A549 (cell line): Measurements from ENCODE around the gene CD53. TPM values are rescaled to one million over a fixed set of nuclear protein-coding genes. Genes with fewer than 3 reads are reported as not detected.

ENCODE experiments used
- ATAC-seq, 2 experiments: fragments of 200-7000 bp in 1 of 2; fragments of >200 bp in 1 of 2; cut with Nextera tagmentation in 1 of 2; cut with Tn5 transposase in 1 of 2; 3 replicates each; pipeline versions ENCODE4 v1.8.0 to v1.9.1; 2018 to 2020; ENCODE audit warnings: mild to moderate bottlenecking in 1 of 2, moderate library complexity in 1 of 2
- CTCF ChIA-PET: fragments of 300-600 bp; sonication (Branson Sonifier 250); formaldehyde crosslinking; extraction: SDS; loops from one replicate; lab custom pipeline; 2021; ENCODE audit warnings: antibody characterized with exemption, inconsistent platforms; lab: Yijun Ruan, JAX
- POLR2A ChIA-PET: fragments of 350-600 bp; formaldehyde crosslinking; extraction: SDS; loops from one replicate; lab custom pipeline; 2021; ENCODE audit warnings: antibody characterized with exemption, inconsistent platforms; lab: Yijun Ruan, JAX
- DNase-seq, 2 experiments: peaks; one replicate each; pipeline versions ENCODE4 v3.0.0 to v3.0.0-alpha.2; 2011 to 2016; ENCODE audit warnings: low read depth in 1 of 2, low spot score in 1 of 2
- FAIRE-seq: peaks from 2 replicates; lab custom pipeline; 2011; peaks lifted over from hg19 to GRCh38; lab: Jason Lieb, UNC
- H3K27ac ChIP-seq, 2 experiments: fragments of >200 bp; sonication (Bioruptor Twin); formaldehyde crosslinking; 3 replicates each; pipeline ENCODE4 v1.5.1; 2016 to 2017
- H3K4me1 ChIP-seq: fragments of >200 bp; sonication (Bioruptor Twin); formaldehyde crosslinking; 3 replicates; pipeline ENCODE4 v1.6.1; 2016
- H3K4me2 ChIP-seq: fragments of >200 bp; sonication (Bioruptor Twin); formaldehyde crosslinking; 3 replicates; pipeline ENCODE4 v1.6.1; 2016
- H3K4me3 ChIP-seq: fragments of >200 bp; sonication (Bioruptor Twin); formaldehyde crosslinking; 3 replicates; pipeline ENCODE4 v1.5.1; 2016
- H3K9me3 ChIP-seq: fragments of >200 bp; sonication (Bioruptor Twin); formaldehyde crosslinking; 3 replicates; pipeline ENCODE4 v1.6.1; 2016
- CHD2 ChIP-seq: fragments of 150-350 bp; IDR thresholded peaks from 2 replicates; pipeline ENCODE4 v1.6.1; 2014; ENCODE audit warnings: low read length; ENCODE audit not compliant: partially characterized antibody
- ELK1 ChIP-seq: fragments of 150-350 bp; IDR thresholded peaks from 2 replicates; pipeline ENCODE4 v1.6.1; 2014; ENCODE audit warnings: low read depth, mild to moderate bottlenecking, low read length
- ESRRA ChIP-seq: fragments of 150-350 bp; IDR thresholded peaks from 2 replicates; pipeline ENCODE4 v1.6.1; 2014; ENCODE audit warnings: mild to moderate bottlenecking, low read length, borderline replicate concordance
- FOSB ChIP-seq: fragments of 250-450 bp; sonication (Bioruptor Pico); IDR thresholded peaks from 2 replicates; pipeline ENCODE4 v1.5.0; 2020; ENCODE audit warnings: mild to moderate bottlenecking, moderate library complexity
- FOSL2 ChIP-seq, 2 experiments: fragments of 450-650 bp in 1 of 2; fragments of >200 bp in 1 of 2; sonication (Bioruptor Twin) in 1 of 2; formaldehyde crosslinking; IDR thresholded peaks; 2 replicates each; pipeline versions ENCODE4 v1.5.0 to v1.6.1; 2016 to 2020; ENCODE audit warnings: mild to moderate bottlenecking in 1 of 2, moderate library complexity in 1 of 2
- HDAC2 ChIP-seq: fragments of 200-600 bp; sonication (generic); IDR thresholded peaks from 2 replicates; pipeline ENCODE4 v1.6.1; 2016
- HMGXB4 ChIP-seq: fragments of 250-450 bp; sonication (Bioruptor Pico); IDR thresholded peaks from 2 replicates; pipeline ENCODE4 v1.5.0; 2021; ENCODE audit warnings: mild to moderate bottlenecking, moderate library complexity, borderline replicate concordance
- HOXB13 ChIP-seq: fragments of 250-450 bp; sonication (Bioruptor Pico); IDR thresholded peaks from 2 replicates; pipeline ENCODE4 v1.5.0; 2020; ENCODE audit warnings: low read depth, mild to moderate bottlenecking, moderate library complexity
- KDM1A ChIP-seq: fragments of 200-600 bp; sonication (generic); IDR thresholded peaks from 2 replicates; pipeline ENCODE4 v1.6.1; 2016; ENCODE audit warnings: low read depth, mild to moderate bottlenecking
- MAFK ChIP-seq: fragments of 450-650 bp; IDR thresholded peaks from 2 replicates; pipeline ENCODE4 v1.6.1; 2014; ENCODE audit not compliant: partially characterized antibody
- MAX ChIP-seq: IDR thresholded peaks from 2 replicates; pipeline ENCODE4 v1.6.1; 2012
- MAZ ChIP-seq: fragments of 150-350 bp; IDR thresholded peaks from 2 replicates; pipeline ENCODE4 v1.6.1; 2014; ENCODE audit warnings: antibody characterized with exemption, low read depth, low read length, borderline replicate concordance
- NFE2L2 ChIP-seq: fragments of 150-350 bp; conservative IDR thresholded peaks from 2 replicates; pipeline ENCODE4 v1.6.1; 2014; ENCODE audit warnings: low read length
- RAD21 ChIP-seq, 2 experiments: fragments of >200 bp in 1 of 2; sonication (Bioruptor Twin) in 1 of 2; formaldehyde crosslinking in 1 of 2; IDR thresholded peaks in 1 of 2; conservative IDR thresholded peaks in 1 of 2; 2 replicates in 1 of 2; 3 replicates in 1 of 2; pipeline ENCODE4 v1.6.1; 2012 to 2018; ENCODE audit warnings: inconsistent platforms in 1 of 2
- RARB ChIP-seq: fragments of 250-450 bp; sonication (Bioruptor Pico); IDR thresholded peaks from 2 replicates; pipeline ENCODE4 v1.8.0; 2021; ENCODE audit warnings: mild to moderate bottlenecking, moderate library complexity
- SREBF2 ChIP-seq: fragments of 450-650 bp; IDR thresholded peaks from 2 replicates; pipeline ENCODE4 v1.6.1; 2014; ENCODE audit warnings: mild to moderate bottlenecking, moderate library complexity
- TFCP2L1 ChIP-seq: fragments of 250-450 bp; sonication (Bioruptor Pico); IDR thresholded peaks from 2 replicates; pipeline ENCODE4 v1.5.0; 2021; ENCODE audit warnings: mild to moderate bottlenecking
- TP53 ChIP-seq: fragments of 250-450 bp; sonication (Bioruptor Pico); IDR thresholded peaks from 2 replicates; pipeline ENCODE4 v1.5.0; 2021; ENCODE audit warnings: mild to moderate bottlenecking, moderate library complexity
- ZC3H11A ChIP-seq: fragments of 450-650 bp; IDR thresholded peaks from 2 replicates; pipeline ENCODE4 v1.6.1; 2014; ENCODE audit warnings: antibody characterized with exemption, mild to moderate bottlenecking
- ZFP36 ChIP-seq: fragments of 450-650 bp; IDR thresholded peaks from 2 replicates; pipeline ENCODE4 v1.6.1; 2014; ENCODE audit warnings: borderline replicate concordance; ENCODE audit not compliant: partially characterized antibody
- ZNF302 ChIP-seq: fragments of 250-450 bp; sonication (Bioruptor Pico); IDR thresholded peaks from 2 replicates; pipeline ENCODE4 v1.9.0; 2021; ENCODE audit warnings: inconsistent platforms, mild to moderate bottlenecking, moderate library complexity
- ZSCAN20 ChIP-seq: fragments of 250-450 bp; sonication (Bioruptor Pico); IDR thresholded peaks from 2 replicates; pipeline ENCODE4 v1.8.0; 2022; ENCODE audit warnings: mild to moderate bottlenecking, moderate library complexity
- WGBS: methylation state at CpG from one replicate; pipeline ENCODE4 v1.1.6; 2017; ENCODE audit errors: missing lambda C conversion rate; 5-methylcytosine and 5-hydroxymethylcytosine counted together
- polyA plus RNA-seq, 4 experiments: library from polyadenylated mRNA; depleted of rRNA in 3 of 4; stranded (reverse); fragments of >200 nt; fragmentation: RNase III in 1 of 4; extraction: RNeasy Plus Mini Kit Qiagen cat#74134 plus additional on column Dnase treatment in 1 of 4; gene quantifications; 2 replicates in 3 of 4; 3 replicates in 1 of 4; pipeline ENCODE4 v1.2.3, GENCODE V29; 2011 to 2017
- TF ChIP-seq, protein P1 (sequence below): fragments of 250-450 bp; sonication (Bioruptor Pico); IDR thresholded peaks from 2 replicates; pipeline ENCODE4 v1.5.0; 2020; ENCODE audit warnings: low read depth, mild to moderate bottlenecking, moderate library complexity
- TF ChIP-seq, protein P2 (sequence below): fragments of >200 bp; sonication (Bioruptor Twin); formaldehyde crosslinking; IDR thresholded peaks from 3 replicates; pipeline ENCODE4 v1.5.1; 2016

CD53 gene
- polyA plus RNA-seq, 2 of the 4 experiments (the other 2 are of a cell fraction): not detected

DNA sequence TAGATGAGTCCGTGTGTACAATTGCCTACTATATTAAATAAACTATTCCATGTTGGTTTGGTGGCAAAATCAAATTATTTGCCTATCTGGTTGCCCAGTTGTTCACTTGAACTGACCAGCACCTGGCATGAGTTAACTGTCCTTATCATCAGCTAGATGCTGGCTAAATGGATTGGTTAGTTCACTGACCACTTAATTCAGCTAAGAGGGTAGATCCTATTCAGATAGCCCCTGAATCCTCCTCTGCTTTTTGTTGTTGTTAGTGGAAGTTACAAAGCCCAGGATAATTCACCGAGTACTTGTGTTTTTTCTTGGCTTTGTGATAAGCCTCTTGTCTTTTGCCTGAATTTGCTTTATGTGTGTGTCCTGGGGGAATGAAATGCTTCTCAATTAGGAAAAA is 22.8 kb upstream of the CD53 start:
- H3K9me3 ChIP-seq: no peaks in the 10 kb centered on the region
- H3K27ac ChIP-seq: no peak overlapping the region
- no peak overlapping the region for H3K4me2 ChIP-seq
- no peak for FAIRE-seq
- ChIA-PET CTCF (no interaction called here), POLR2A (no interaction called here)
- H3K4me3 ChIP-seq: no peak overlapping the region
- no peak for DNase-seq
- H3K4me1 ChIP-seq: no peaks in the 10 kb centered on the region
- no peak for ATAC-seq
- TF ChIP-seq TFCP2L1: no peak
- TF ChIP-seq ZSCAN20 (CRISPR knock-in tag): no peak
- no peak for TF ChIP-seq ZNF302
- no peak for TF ChIP-seq RAD21 (conservative IDR thresholded peaks at IDR 0.05 in 1 of 2, IDR thresholded peaks at IDR 0.05 in 1 of 2)
- TF ChIP-seq ZC3H11A: no peak
- no peak for TF ChIP-seq ZFP36
- TF ChIP-seq ESRRA: no peak
- TF ChIP-seq, protein P1, sequence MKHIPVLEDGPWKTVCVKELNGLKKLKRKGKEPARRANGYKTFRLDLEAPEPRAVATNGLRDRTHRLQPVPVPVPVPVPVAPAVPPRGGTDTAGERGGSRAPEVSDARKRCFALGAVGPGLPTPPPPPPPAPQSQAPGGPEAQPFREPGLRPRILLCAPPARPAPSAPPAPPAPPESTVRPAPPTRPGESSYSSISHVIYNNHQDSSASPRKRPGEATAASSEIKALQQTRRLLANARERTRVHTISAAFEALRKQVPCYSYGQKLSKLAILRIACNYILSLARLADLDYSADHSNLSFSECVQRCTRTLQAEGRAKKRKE (CRISPR knock-in tag): no peak
- no peak for TF ChIP-seq FOSL2 (IDR thresholded peaks at IDR 0.05)
- no peak for TF ChIP-seq FOSL2 (CRISPR knock-in tag; IDR thresholded peaks at IDR 0.05)
- no peak for TF ChIP-seq MAZ
- TF ChIP-seq FOSB: no peak
- no peak for TF ChIP-seq RARB (CRISPR knock-in tag)
- no peak for TF ChIP-seq MAX
- TF ChIP-seq HOXB13 (CRISPR knock-in tag): no peak
- 20% methylated on average over 2 of the region's 2 CpGs for WGBS

DNA sequence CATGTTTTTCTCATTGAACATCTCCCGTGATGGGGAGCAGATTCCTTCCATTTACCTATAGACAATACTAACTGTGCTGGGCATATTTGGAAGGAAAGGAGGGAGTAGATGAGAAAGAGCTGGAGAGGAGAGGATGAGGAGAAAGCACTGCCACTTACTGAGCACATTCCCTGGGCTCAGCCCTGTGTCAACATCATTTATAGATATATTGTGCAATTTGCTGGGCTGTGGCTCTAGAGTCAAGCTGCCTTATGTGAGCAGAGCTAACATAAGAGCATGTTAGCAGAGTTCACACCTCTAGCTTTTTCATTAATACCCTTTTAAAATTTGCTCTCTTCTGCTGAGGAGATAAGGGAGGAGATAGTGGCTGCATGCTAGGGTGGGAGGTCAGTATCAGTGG is 22.3 kb upstream of the CD53 start:
- TF ChIP-seq MAFK (no peak), HMGXB4 (CRISPR knock-in tag) (no peak), CHD2 (no peak), NFE2L2 (no peak), ELK1 (no peak), TP53 (CRISPR knock-in tag) (no peak), ZSCAN20 (CRISPR knock-in tag) (no peak), MAX (no peak), SREBF2 (no peak), HOXB13 (CRISPR knock-in tag) (no peak), HDAC2 (no peak), KDM1A (no peak)
- TF ChIP-seq, protein P1 (CRISPR knock-in tag): no peak
- TF ChIP-seq, protein P2, sequence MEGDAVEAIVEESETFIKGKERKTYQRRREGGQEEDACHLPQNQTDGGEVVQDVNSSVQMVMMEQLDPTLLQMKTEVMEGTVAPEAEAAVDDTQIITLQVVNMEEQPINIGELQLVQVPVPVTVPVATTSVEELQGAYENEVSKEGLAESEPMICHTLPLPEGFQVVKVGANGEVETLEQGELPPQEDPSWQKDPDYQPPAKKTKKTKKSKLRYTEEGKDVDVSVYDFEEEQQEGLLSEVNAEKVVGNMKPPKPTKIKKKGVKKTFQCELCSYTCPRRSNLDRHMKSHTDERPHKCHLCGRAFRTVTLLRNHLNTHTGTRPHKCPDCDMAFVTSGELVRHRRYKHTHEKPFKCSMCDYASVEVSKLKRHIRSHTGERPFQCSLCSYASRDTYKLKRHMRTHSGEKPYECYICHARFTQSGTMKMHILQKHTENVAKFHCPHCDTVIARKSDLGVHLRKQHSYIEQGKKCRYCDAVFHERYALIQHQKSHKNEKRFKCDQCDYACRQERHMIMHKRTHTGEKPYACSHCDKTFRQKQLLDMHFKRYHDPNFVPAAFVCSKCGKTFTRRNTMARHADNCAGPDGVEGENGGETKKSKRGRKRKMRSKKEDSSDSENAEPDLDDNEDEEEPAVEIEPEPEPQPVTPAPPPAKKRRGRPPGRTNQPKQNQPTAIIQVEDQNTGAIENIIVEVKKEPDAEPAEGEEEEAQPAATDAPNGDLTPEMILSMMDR: no peak
- Histone ChIP-seq H3K27ac (no peak overlapping the region), H3K4me1 (no peaks in the 10 kb centered on the region), H3K4me3 (no peak overlapping the region), H3K4me2 (no peak overlapping the region), H3K9me3 (no peaks in the 10 kb centered on the region)
- DNase-seq (no peak), FAIRE-seq (no peak), ATAC-seq (no peak)
- WGBS: 17% methylated on average over 1 of the region's 1 CpG
- ChIA-PET POLR2A (no interaction called here), CTCF (no interaction called here)
